ACC112 (cell line): ENCODE measurements around the gene REV3L.
"Not testable (repeated sequence)": the region's sequence is repeated elsewhere in the genome, so short reads cannot be mapped to it uniquely, and the experiment has no call there.

Source experiments
- H2AFZ ChIP-seq: fragments of 200-600 bp; sonication (generic); one replicate; pipeline ENCODE4 v1.6.0; 2017; ENCODE audit warnings: antibody characterized with exemption, low read length; ENCODE audit not compliant: unreplicated experiment
- H3K27ac ChIP-seq: fragments of 200-600 bp; sonication (generic); 2 replicates; pipeline ENCODE4 v1.5.1; 2014; ENCODE audit warnings: low read depth, mild to moderate bottlenecking, antibody characterized with exemption, low read length, moderate library complexity
- H3K27me3 ChIP-seq: fragments of 200-600 bp; sonication (generic); 2 replicates; pipeline ENCODE4 v1.6.1; 2014; ENCODE audit warnings: mild to moderate bottlenecking, antibody characterized with exemption, low read length, moderate library complexity, mixed read lengths; ENCODE audit not compliant: insufficient read depth
- H3K36me3 ChIP-seq: fragments of 200-600 bp; sonication (generic); 2 replicates; pipeline ENCODE4 v1.6.1; 2016; ENCODE audit warnings: mild to moderate bottlenecking, antibody characterized with exemption, low read length, moderate library complexity, mixed read lengths; ENCODE audit not compliant: insufficient read depth
- H3K4me1 ChIP-seq: fragments of 200-600 bp; sonication (generic); one replicate; pipeline ENCODE4 v1.6.1; 2016; ENCODE audit warnings: low read length, mixed read lengths; ENCODE audit not compliant: insufficient read depth, unreplicated experiment, control insufficient read depth
- H3K4me3 ChIP-seq: fragments of 200-600 bp; sonication (generic); 2 replicates; pipeline ENCODE4 v1.5.1; 2014; ENCODE audit warnings: mild to moderate bottlenecking, low read depth, low read length
- H3K79me2 ChIP-seq: fragments of 200-600 bp; sonication (generic); one replicate; pipeline ENCODE4 v1.6.0; 2016; ENCODE audit warnings: low read length; ENCODE audit not compliant: control insufficient read depth, unreplicated experiment, insufficient read depth

REV3L gene

DNA sequence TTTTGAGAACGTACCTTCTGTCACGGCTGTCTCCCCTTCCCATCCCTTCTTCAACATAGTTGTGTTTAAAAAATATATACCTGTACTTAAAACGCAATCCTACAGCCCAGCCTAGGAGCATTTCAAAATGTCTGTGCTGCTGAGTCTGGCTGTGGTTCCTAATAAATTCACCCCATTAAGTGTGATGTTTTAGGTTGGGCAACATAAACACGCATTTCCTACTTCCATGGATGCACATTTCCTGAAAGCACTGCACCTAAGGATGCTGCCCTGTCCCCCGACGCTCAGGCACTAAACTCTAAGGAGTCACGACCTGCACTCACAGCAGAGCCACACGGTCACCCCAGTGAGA is 1.2 kb downstream of the REV3L start:
- H3K79me2 ChIP-seq, result peaks cover 87% of the 10 kb centered on the region
- H3K27ac ChIP-seq, result peak overlapping the region; percentile 98
- peaks cover 45% of the 10 kb centered on the region for H3K4me1 ChIP-seq
- H3K4me3 ChIP-seq, result peak overlapping the region; percentile 83
- H3K36me3 ChIP-seq, result peaks cover 6% of the 10 kb centered on the region; the same call in 1 of the 2 replicates
- no peaks in the 10 kb centered on the region for H3K27me3 ChIP-seq
- no peak overlapping the region for H2AFZ ChIP-seq

GRCh38 chr6:111480988-111481822 is 1.8 kb downstream of the REV3L start:
- Histone ChIP-seq H3K36me3 (no peaks in the 10 kb centered on the region), H3K4me3 (peak overlapping the region; percentile 83), H2AFZ (peak overlapping the region; percentile 20), H3K4me1 (peaks cover 40% of the 10 kb centered on the region), H3K27me3 (no peaks in the 10 kb centered on the region), H3K79me2 (peaks cover 87% of the 10 kb centered on the region), H3K27ac (peak overlapping the region; percentile 98)

DNA sequence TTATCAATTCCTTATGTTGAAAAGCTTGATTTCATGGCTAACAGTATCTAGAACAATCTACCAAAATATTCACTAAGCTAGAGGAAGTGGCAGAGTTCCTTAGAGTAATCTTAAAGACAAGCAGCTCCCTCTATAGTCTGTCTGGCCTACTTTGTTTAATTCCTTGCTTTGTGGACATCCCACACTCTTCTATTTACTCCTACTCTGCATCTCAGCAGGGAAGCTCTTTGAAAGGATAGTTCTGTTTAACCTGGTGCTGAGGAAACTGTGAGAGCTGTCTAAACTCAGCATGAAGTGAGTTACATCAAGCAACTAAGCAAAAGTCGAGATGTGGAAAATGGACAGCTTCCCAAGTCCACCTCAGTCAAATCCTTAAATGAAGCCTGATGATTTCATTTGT is 4.3 kb downstream of the REV3L start:
- H3K36me3 ChIP-seq, result no peaks in the 10 kb centered on the region
- H3K27me3 ChIP-seq, result no peaks in the 10 kb centered on the region
- H3K4me3 ChIP-seq, result peak overlapping the region; percentile 47
- peaks cover 26% of the 10 kb centered on the region for H3K4me1 ChIP-seq
- peaks cover 88% of the 10 kb centered on the region for H3K79me2 ChIP-seq
- H3K27ac ChIP-seq, result peak overlapping the region; percentile 44
- no peak overlapping the region for H2AFZ ChIP-seq

DNA sequence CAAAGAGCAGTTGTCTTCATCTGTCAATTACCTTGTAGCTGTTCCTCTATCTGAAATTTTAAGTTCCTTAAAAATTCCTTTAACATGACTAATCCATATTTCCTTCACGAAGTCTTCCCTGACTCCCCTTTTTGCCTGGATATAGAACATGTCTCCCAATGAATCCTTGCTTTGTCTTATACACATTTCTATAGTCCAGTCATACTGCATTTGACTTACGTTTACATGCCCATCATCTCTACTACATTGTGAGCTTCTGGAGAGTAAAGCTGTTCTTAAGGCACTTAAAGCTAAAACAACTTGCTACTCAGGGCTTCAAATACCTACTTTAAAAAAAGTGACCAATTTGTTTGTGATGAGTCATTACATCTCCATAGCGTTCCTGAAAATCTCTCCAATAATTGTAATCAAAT is 4.9 kb downstream of the REV3L start:
- Histone ChIP-seq H3K4me3 (peak overlapping the region; percentile 23; the same call in 1 of the 2 replicates), H3K27me3 (no peaks in the 10 kb centered on the region), H3K79me2 (peaks cover 94% of the 10 kb centered on the region), H3K36me3 (no peaks in the 10 kb centered on the region), H3K4me1 (peaks cover 28% of the 10 kb centered on the region), H3K27ac (peak overlapping the region; percentile 57), H2AFZ (no peak overlapping the region)

DNA sequence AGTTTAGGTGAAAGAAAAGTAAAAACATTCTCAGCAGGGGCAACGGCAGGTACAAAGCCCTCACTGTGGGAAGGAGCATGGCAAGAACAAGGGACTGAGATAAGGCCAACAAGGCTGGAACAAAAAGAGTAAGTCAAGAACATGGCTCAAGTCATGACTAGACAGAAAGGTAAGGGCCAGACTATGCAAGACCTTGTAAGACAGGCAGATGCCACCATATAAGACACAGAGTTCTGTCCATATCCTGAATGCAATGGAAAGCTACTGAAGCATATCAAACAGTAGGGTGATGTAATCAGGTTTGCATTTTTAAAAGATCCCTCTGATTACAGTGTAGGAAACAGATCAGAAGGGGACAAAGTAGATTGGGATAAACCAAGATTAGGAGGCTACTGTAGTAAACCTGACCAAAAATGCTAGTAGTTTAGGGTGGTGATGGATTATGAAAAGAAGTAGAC is 5.5 kb downstream of the REV3L start:
- peaks cover 94% of the 10 kb centered on the region for H3K79me2 ChIP-seq
- peak overlapping the region; percentile 57 for H3K27ac ChIP-seq
- H3K4me3 ChIP-seq, result peak overlapping the region; percentile 23; the same call in 1 of the 2 replicates
- H3K27me3 ChIP-seq, result no peaks in the 10 kb centered on the region
- no peak overlapping the region for H2AFZ ChIP-seq
- H3K36me3 ChIP-seq, result no peaks in the 10 kb centered on the region
- H3K4me1 ChIP-seq, result peaks cover 32% of the 10 kb centered on the region

DNA sequence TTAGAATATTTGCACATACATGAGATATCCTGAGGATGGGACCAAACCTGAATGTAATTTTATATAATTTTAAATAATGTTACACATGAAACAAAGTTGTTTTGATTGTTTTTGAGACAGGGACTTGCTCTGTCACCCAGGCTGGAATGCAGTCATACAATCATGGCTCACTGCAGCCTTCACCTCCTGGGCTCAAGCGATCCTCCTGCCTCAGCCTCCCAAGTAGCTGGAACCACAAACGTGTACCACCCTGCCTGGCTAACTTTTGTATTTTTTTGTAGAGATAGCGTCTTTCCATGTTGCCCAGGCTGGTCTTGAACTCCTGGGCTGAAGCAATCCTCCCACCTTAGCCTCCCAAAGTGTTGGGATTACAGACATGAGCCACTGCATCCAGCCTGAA is 7.0 kb downstream of the REV3L start:
- H3K79me2 ChIP-seq, result peaks cover 90% of the 10 kb centered on the region

GRCh38 chr6:111474771-111475170 is 8.2 kb downstream of the REV3L start:
- Histone ChIP-seq H3K36me3 (no peaks in the 10 kb centered on the region), H2AFZ (no peak overlapping the region), H3K4me1 (peaks cover 31% of the 10 kb centered on the region), H3K79me2 (peaks cover 85% of the 10 kb centered on the region), H3K4me3 (no peak overlapping the region), H3K27ac (no peak overlapping the region), H3K27me3 (no peaks in the 10 kb centered on the region)

More for the DNA sequence above, 7.0 kb downstream of the REV3L start:
- not testable (repeated sequence) for H3K27ac ChIP-seq, H3K4me3 ChIP-seq, H3K27me3 ChIP-seq, H3K36me3 ChIP-seq, H2AFZ ChIP-seq
- peaks cover 32% of the 10 kb centered on the region for H3K4me1 ChIP-seq

- Histone ChIP-seq H3K27ac (no peak overlapping the region), H3K4me3 (no peak overlapping the region), H3K27me3 (no peaks in the 10 kb centered on the region), H3K4me1 (peaks cover 31% of the 10 kb centered on the region), H3K36me3 (no peaks in the 10 kb centered on the region), H2AFZ (no peak overlapping the region), H3K79me2 (peaks cover 85% of the 10 kb centered on the region)
These were observed 8.9 kb downstream of the REV3L start for GRCh38 chr6:111474106-111474505.

- Histone ChIP-seq H3K4me3 (no peak overlapping the region), H3K27ac (no peak overlapping the region), H3K79me2 (peaks cover 83% of the 10 kb centered on the region), H3K36me3 (no peaks in the 10 kb centered on the region), H3K4me1 (peaks cover 32% of the 10 kb centered on the region), H2AFZ (no peak overlapping the region), H3K27me3 (no peaks in the 10 kb centered on the region)
These were observed 10.0 kb downstream of the REV3L start for GRCh38 chr6:111472933-111473435.

GRCh38 chr6:111471958-111472357 is 11.1 kb downstream of the REV3L start:
- no peak overlapping the region for H2AFZ ChIP-seq
- peaks cover 22% of the 10 kb centered on the region for H3K4me1 ChIP-seq
- 0 out of 2 replicates have a peak, but pooled peaks cover 3% of the 10 kb centered on the region for H3K36me3 ChIP-seq
- H3K27ac ChIP-seq, result no peak overlapping the region
- no peak overlapping the region for H3K4me3 ChIP-seq
- no peaks in the 10 kb centered on the region for H3K27me3 ChIP-seq
- peaks cover 82% of the 10 kb centered on the region for H3K79me2 ChIP-seq

DNA sequence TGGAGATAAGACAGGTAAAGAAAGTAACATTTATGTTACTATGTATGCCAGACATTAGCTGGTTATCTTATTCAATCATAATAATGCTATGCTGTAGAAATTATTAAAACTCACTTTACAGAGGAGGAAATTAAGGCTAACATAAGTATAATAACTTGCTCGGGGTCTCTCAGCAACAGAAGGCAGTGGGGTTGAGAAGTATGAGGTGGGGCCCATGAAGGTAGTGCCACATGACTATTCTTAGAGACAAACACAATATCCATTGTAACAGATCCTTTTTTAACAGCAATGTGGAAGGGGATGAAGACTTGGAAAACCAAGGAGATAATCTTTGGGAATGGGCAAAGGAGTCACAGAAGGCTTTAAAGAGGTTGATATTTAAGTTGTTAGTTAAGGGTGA is 11.5 kb downstream of the REV3L start:
- H3K79me2 ChIP-seq, result peaks cover 78% of the 10 kb centered on the region

More for the DNA sequence above, 11.5 kb downstream of the REV3L start:
- Histone ChIP-seq H3K36me3 (0 out of 2 replicates have a peak, but pooled peaks cover 3% of the 10 kb centered on the region), H3K4me3 (no peak overlapping the region), H3K27me3 (no peaks in the 10 kb centered on the region), H2AFZ (no peak overlapping the region), H3K27ac (no peak overlapping the region), H3K4me1 (peaks cover 22% of the 10 kb centered on the region)
